Panc1 (cell line): ENCODE measurements around the gene TLX1. TPM values are rescaled to one million over a fixed set of nuclear protein-coding genes. Genes with fewer than 3 reads are reported as not detected.

Experiments
- ATAC-seq: fragments of 200-7000 bp; cut with Tn5 transposase; 2 replicates; pipeline ENCODE4 v1.9.1; 2020; ENCODE audit warnings: mild to moderate bottlenecking, moderate library complexity
- BruUV-seq: library from RNA; stranded (reverse); fragments of 400-500 nt; replicated peaks from 2 replicates; lab custom pipeline; 2021; lab: Mats Ljungman, UMichigan
- CTCF ChIA-PET: fragments of 300-600 bp; sonication (Branson Sonifier 250); formaldehyde crosslinking; loops from one replicate; lab custom pipeline; 2022; ENCODE audit warnings: antibody characterized with exemption; lab: Charles Lee
- POLR2A ChIA-PET: fragments of 300-600 bp; sonication (Branson Sonifier 250); formaldehyde crosslinking; loops from one replicate; lab custom pipeline; 2022; ENCODE audit warnings: antibody characterized with exemption; lab: Charles Lee
- DNase-seq: peaks from one replicate; pipeline ENCODE4 v3.0.0-alpha.2; 2010; ENCODE audit warnings: low read depth, low spot score
- H3K27ac ChIP-seq: 2 replicates; pipeline ENCODE4 v1.5.1; 2011; ENCODE audit warnings: mild to moderate bottlenecking, low read length, inconsistent platforms
- H3K27me3 ChIP-seq: fragments of 200-500 bp; sonication (Bioruptor generic); 2 replicates; pipeline ENCODE4 v1.6.0; 2014; ENCODE audit warnings: low read length, inconsistent platforms; ENCODE audit not compliant: control insufficient read depth, insufficient read depth
- H3K36me3 ChIP-seq: fragments of 200-500 bp; sonication (Bioruptor generic); 2 replicates; pipeline ENCODE4 v1.5.1; 2014; ENCODE audit warnings: inconsistent platforms, mild to moderate bottlenecking, low read length, moderate library complexity; ENCODE audit not compliant: control insufficient read depth, insufficient read depth
- H3K4me1 ChIP-seq: 2 replicates; pipeline ENCODE4 v1.5.1; 2011; ENCODE audit warnings: inconsistent platforms, mild to moderate bottlenecking, low read length, moderate library complexity; ENCODE audit not compliant: control insufficient read depth, insufficient read depth
- H3K4me3 ChIP-seq, 2 experiments: 2 replicates each; pipeline ENCODE4 v1.5.1; 2011 to 2012; ENCODE audit warnings: low read depth in 2 of 2, low read length in 2 of 2, mild to moderate bottlenecking in 2 of 2, inconsistent platforms in 1 of 2, moderate library complexity in 1 of 2
- H3K9me3 ChIP-seq: fragments of 200-500 bp; sonication (Bioruptor generic); 2 replicates; pipeline ENCODE4 v1.5.1; 2014; ENCODE audit warnings: low read depth, mild to moderate bottlenecking, inconsistent platforms, low read length, moderate library complexity; ENCODE audit not compliant: control insufficient read depth, insufficient read depth
- POLR2AphosphoS5 ChIP-seq: IDR thresholded peaks from 2 replicates; pipeline ENCODE4 v1.6.1; 2012; ENCODE audit warnings: mild to moderate bottlenecking, low read depth, low read length, moderate library complexity
- SIN3A ChIP-seq: IDR thresholded peaks from 2 replicates; pipeline ENCODE4 v1.6.1; 2012; ENCODE audit warnings: low read depth, mild to moderate bottlenecking, low read length, moderate library complexity, borderline replicate concordance; ENCODE audit not compliant: insufficient read depth
- TCF7L2 ChIP-seq: IDR thresholded peaks from 2 replicates; pipeline ENCODE4 v1.6.1; 2011; ENCODE audit warnings: mild to moderate bottlenecking, low read depth, low read length, inconsistent platforms
- in situ Hi-C: cut with HindIII; loops from 2 replicates; pipeline ENCODE4 v1.10.0; 2016; ENCODE audit warnings: low sequenced_read_pairs, low pct_unique_long_range_greater_than_20kb
- intact Hi-C: fragments of 100-400 bp; cut with micrococcal nuclease; formaldehyde crosslinking; loops from one replicate; pipeline ENCODE4 v1.10.0; 2022; ENCODE audit not compliant: unreplicated experiment
- total RNA-seq: library from RNA; stranded (reverse); gene quantifications from one replicate; pipeline ENCODE4 v1.2.1, GENCODE V29; 2021; ENCODE audit not compliant: unreplicated experiment
- TF ChIP-seq, protein P1 (sequence below), 2 experiments: IDR thresholded peaks; 2 replicates each; pipeline ENCODE4 v1.6.1; 2011 to 2012; ENCODE audit warnings: low read depth in 2 of 2, control low read depth in 1 of 2, low read length in 1 of 2, mild to moderate bottlenecking in 1 of 2, moderate library complexity in 1 of 2; ENCODE audit not compliant: insufficient read depth in 1 of 2
- TF ChIP-seq, protein P2 (sequence below): fragments of 450-650 bp; IDR thresholded peaks from 2 replicates; pipeline ENCODE4 v1.5.1; 2017; ENCODE audit warnings: mild to moderate bottlenecking

TLX1 gene
- total RNA-seq, 1 experiment from 2014 or later = 0.13 TPM

DNA sequence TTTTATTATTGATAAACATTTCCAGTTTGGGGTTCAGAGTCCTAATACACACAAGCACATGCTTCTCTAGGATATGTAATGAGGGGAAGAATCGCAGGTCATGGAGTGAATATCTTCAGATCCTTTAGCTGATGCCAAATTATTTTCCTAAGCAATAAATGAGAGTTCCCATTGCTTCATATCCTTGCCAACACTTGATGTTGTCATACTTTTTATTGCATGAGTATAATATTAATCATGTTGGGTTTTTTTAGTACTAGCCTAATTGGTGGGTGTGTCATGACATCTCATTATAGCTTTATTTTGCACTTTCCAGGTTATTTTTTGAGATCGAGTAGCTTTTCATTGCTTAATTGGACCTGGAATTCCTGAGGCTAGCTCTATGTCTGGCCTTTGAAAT lies 35.3 kb downstream of the TLX1 start:
- no peak overlapping the region for H3K4me3 ChIP-seq
- peaks cover 10% of the 10 kb centered on the region; the same call in 1 of the 2 replicates for H3K4me1 ChIP-seq
- TF ChIP-seq POLR2AphosphoS5 = no peak
- TF ChIP-seq, protein P1, sequence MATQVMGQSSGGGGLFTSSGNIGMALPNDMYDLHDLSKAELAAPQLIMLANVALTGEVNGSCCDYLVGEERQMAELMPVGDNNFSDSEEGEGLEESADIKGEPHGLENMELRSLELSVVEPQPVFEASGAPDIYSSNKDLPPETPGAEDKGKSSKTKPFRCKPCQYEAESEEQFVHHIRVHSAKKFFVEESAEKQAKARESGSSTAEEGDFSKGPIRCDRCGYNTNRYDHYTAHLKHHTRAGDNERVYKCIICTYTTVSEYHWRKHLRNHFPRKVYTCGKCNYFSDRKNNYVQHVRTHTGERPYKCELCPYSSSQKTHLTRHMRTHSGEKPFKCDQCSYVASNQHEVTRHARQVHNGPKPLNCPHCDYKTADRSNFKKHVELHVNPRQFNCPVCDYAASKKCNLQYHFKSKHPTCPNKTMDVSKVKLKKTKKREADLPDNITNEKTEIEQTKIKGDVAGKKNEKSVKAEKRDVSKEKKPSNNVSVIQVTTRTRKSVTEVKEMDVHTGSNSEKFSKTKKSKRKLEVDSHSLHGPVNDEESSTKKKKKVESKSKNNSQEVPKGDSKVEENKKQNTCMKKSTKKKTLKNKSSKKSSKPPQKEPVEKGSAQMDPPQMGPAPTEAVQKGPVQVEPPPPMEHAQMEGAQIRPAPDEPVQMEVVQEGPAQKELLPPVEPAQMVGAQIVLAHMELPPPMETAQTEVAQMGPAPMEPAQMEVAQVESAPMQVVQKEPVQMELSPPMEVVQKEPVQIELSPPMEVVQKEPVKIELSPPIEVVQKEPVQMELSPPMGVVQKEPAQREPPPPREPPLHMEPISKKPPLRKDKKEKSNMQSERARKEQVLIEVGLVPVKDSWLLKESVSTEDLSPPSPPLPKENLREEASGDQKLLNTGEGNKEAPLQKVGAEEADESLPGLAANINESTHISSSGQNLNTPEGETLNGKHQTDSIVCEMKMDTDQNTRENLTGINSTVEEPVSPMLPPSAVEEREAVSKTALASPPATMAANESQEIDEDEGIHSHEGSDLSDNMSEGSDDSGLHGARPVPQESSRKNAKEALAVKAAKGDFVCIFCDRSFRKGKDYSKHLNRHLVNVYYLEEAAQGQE (IDR thresholded peaks at IDR 0.05; ENCODE audit: insufficient read depth in 1 of 2, low read depth in 2 of 2, low read length in 1 of 2) = no peak
- TF ChIP-seq, protein P2, sequence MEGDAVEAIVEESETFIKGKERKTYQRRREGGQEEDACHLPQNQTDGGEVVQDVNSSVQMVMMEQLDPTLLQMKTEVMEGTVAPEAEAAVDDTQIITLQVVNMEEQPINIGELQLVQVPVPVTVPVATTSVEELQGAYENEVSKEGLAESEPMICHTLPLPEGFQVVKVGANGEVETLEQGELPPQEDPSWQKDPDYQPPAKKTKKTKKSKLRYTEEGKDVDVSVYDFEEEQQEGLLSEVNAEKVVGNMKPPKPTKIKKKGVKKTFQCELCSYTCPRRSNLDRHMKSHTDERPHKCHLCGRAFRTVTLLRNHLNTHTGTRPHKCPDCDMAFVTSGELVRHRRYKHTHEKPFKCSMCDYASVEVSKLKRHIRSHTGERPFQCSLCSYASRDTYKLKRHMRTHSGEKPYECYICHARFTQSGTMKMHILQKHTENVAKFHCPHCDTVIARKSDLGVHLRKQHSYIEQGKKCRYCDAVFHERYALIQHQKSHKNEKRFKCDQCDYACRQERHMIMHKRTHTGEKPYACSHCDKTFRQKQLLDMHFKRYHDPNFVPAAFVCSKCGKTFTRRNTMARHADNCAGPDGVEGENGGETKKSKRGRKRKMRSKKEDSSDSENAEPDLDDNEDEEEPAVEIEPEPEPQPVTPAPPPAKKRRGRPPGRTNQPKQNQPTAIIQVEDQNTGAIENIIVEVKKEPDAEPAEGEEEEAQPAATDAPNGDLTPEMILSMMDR = no peak
- no peak for TF ChIP-seq SIN3A
- TF ChIP-seq TCF7L2 = no peak
- intact Hi-C loops = no loop called here
- no peaks in the 10 kb centered on the region for H3K36me3 ChIP-seq
- BruUV-seq = no TSS peak
- in situ Hi-C loops = loop anchor here (25.0 kb wide), 1 partner anchor 121 kb away; no protein-coding TSS in a partner anchor
- peaks cover 17% of the 10 kb centered on the region for H3K27me3 ChIP-seq
- no peak overlapping the region for H3K27ac ChIP-seq
- no peaks in the 10 kb centered on the region for H3K9me3 ChIP-seq
- DNase-seq (no peak), ATAC-seq (no peak)
- CTCF ChIA-PET = interaction anchor here (0.6 kb wide), 1 partner anchor 186 kb away, joined by 3 read pairs; no protein-coding TSS in a partner anchor
- POLR2A ChIA-PET = interaction anchor here (0.7 kb wide), 1 partner anchor 410 kb away, joined by 3 read pairs; no protein-coding TSS in a partner anchor

DNA sequence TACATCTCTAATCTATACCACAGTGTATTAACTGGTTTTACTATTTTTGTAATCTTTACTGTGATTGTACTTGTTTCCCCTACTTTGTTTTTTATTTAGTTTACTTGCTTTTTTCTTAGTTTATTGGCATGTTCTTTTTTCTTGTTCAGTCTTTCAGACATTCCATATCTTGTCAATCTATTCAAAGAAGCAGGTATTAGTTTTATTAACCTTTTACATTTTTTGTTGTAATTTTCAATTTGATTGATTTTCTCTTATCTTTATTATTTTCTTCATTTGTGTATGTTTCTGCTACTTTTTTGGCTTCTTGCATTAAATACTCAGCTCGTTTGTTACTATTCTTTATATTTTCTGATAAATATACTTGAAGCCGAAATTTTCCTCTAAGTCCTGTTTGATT lies 41.6 kb downstream of the TLX1 start:
- ATAC-seq (no peak), DNase-seq (no peak)
- in situ Hi-C loops = loop anchor here (25.0 kb wide), 1 partner anchor 115 kb away; no protein-coding TSS in a partner anchor
- TF ChIP-seq, protein P1 (IDR thresholded peaks at IDR 0.05; ENCODE audit: insufficient read depth in 1 of 2, low read depth in 2 of 2, low read length in 1 of 2) = no peak
- TF ChIP-seq, protein P2 = no peak
- TF ChIP-seq TCF7L2 (no peak), POLR2AphosphoS5 (no peak), SIN3A (no peak)
- Histone ChIP-seq H3K27me3 (peaks cover 3% of the 10 kb centered on the region), H3K27ac (no peak overlapping the region), H3K4me1 (no peaks in the 10 kb centered on the region), H3K9me3 (peaks cover 23% of the 10 kb centered on the region), H3K36me3 (no peaks in the 10 kb centered on the region), H3K4me3 (no peak overlapping the region)
- intact Hi-C loops = no loop called here
- CTCF ChIA-PET = no interaction called here
- POLR2A ChIA-PET = interaction anchor here (0.7 kb wide), 1 partner anchor 134 kb away, joined by 7 read pairs; no protein-coding TSS in a partner anchor
- no TSS peak for BruUV-seq
